HepG2 (cell line): ENCODE data around the gene SLC51B.

Experiments used
- EZH2 ChIP-seq: conservative IDR thresholded peaks from 2 replicates; pipeline ENCODE4 v1.6.1; 2012; ENCODE audit warnings: mild to moderate bottlenecking, low read depth, low read length, moderate library complexity
- FIP1L1 ChIP-seq: fragments of 200-400 bp; formaldehyde crosslinking; IDR thresholded peaks from 2 replicates; pipeline ENCODE4 v1.6.1; 2018; ENCODE audit warnings: low read depth, mild to moderate bottlenecking, low read length, moderate library complexity, borderline replicate concordance; ENCODE audit not compliant: insufficient read depth
- NR2C2 ChIP-seq: sonication (generic); formaldehyde crosslinking; IDR thresholded peaks from 2 replicates; pipeline ENCODE4 v1.4.0; 2020; ENCODE audit warnings: missing genetic modification reagents, mild to moderate bottlenecking, moderate library complexity, borderline replicate concordance
- NR2F2 ChIP-seq: IDR thresholded peaks from 2 replicates; pipeline ENCODE4 v1.6.1; 2012; ENCODE audit warnings: low read depth, inconsistent platforms, borderline replicate concordance
- NR3C1 ChIP-seq: sonication (generic); formaldehyde crosslinking; IDR thresholded peaks from 2 replicates; pipeline ENCODE4 v1.4.0; 2020; ENCODE audit warnings: missing genetic modification reagents
- PREB ChIP-seq: sonication (generic); formaldehyde crosslinking; IDR thresholded peaks from 2 replicates; pipeline ENCODE4 v1.4.0; 2020; ENCODE audit warnings: missing genetic modification reagents
- STAG1 ChIP-seq: sonication (generic); formaldehyde crosslinking; IDR thresholded peaks from 2 replicates; pipeline ENCODE4 v1.4.0; 2020; ENCODE audit warnings: missing genetic modification reagents
- THYN1 ChIP-seq: sonication (generic); formaldehyde crosslinking; IDR thresholded peaks from 2 replicates; pipeline ENCODE4 v1.8.1; 2023; ENCODE audit warnings: low read depth, mild to moderate bottlenecking, moderate library complexity, missing genetic modification reagents, borderline replicate concordance
- ZFP91 ChIP-seq: sonication (generic); formaldehyde crosslinking; IDR thresholded peaks from 2 replicates; pipeline ENCODE4 v1.9.0; 2022; ENCODE audit warnings: missing genetic modification reagents, mild to moderate bottlenecking, borderline replicate concordance
- TF ChIP-seq, protein P1 (sequence below): sonication (generic); formaldehyde crosslinking; IDR thresholded peaks from 2 replicates; pipeline ENCODE4 v1.5.0; 2020; ENCODE audit warnings: mild to moderate bottlenecking, missing genetic modification reagents, moderate library complexity
- TF ChIP-seq, protein P2 (sequence below): IDR thresholded peaks from 2 replicates; pipeline ENCODE4 v1.6.1; 2012; ENCODE audit warnings: inconsistent platforms

GRCh38 chr15:65097651-65098263 lies 52.6 kb downstream of the SLC51B start:
- TF ChIP-seq EZH2 (no peak), PREB (CRISPR knock-in tag) (no peak), ZFP91 (CRISPR knock-in tag) (no peak), NR2F2 (no peak), FIP1L1 (no peak), THYN1 (CRISPR knock-in tag) (no peak), STAG1 (CRISPR knock-in tag) (no peak), NR3C1 (CRISPR knock-in tag) (no peak), NR2C2 (CRISPR knock-in tag) (no peak)
- TF ChIP-seq, protein P1, sequence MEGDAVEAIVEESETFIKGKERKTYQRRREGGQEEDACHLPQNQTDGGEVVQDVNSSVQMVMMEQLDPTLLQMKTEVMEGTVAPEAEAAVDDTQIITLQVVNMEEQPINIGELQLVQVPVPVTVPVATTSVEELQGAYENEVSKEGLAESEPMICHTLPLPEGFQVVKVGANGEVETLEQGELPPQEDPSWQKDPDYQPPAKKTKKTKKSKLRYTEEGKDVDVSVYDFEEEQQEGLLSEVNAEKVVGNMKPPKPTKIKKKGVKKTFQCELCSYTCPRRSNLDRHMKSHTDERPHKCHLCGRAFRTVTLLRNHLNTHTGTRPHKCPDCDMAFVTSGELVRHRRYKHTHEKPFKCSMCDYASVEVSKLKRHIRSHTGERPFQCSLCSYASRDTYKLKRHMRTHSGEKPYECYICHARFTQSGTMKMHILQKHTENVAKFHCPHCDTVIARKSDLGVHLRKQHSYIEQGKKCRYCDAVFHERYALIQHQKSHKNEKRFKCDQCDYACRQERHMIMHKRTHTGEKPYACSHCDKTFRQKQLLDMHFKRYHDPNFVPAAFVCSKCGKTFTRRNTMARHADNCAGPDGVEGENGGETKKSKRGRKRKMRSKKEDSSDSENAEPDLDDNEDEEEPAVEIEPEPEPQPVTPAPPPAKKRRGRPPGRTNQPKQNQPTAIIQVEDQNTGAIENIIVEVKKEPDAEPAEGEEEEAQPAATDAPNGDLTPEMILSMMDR (CRISPR knock-in tag): no peak
- TF ChIP-seq, protein P2, sequence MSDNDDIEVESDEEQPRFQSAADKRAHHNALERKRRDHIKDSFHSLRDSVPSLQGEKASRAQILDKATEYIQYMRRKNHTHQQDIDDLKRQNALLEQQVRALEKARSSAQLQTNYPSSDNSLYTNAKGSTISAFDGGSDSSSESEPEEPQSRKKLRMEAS: no peak
